Islet of Langerhans (tissue), 1 donor: ENCODE data around the gene TBC1D3B.
"Not testable (repeated sequence)": the region's sequence is repeated elsewhere in the genome, so short reads cannot be mapped to it uniquely, and the experiment has no call there.

Experiments used
- FAIRE-seq: peaks from one replicate; lab custom pipeline; 2011; peaks lifted over from hg19 to GRCh38; lab: Jason Lieb, UNC

The TBC1D3B gene

GRCh38 chr17:36181446-36182175 lies 5.2 kb upstream of the TBC1D3B start:
- not testable (repeated sequence) for FAIRE-seq

DNA sequence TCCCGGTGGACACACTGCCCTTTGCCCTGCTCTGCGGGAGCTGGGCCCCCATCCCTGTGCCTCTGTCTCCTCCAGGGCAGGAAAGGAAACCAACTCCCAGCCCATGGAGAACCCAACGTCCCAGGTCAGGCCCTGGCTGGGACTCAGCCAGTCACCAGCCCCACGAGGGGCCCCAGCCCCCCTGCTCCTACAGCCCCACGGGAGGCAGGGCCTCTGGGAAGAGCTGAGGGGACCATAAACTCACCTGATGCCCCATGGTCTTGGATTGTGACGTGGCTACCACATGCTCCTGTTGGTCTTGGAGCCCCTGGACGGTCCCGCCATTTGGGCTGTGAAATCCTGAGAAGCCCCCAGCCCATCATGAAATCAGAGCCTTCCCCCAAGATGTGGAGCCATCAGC lies 7.6 kb downstream of the TBC1D3B start:
- FAIRE-seq = not testable (repeated sequence)

- FAIRE-seq = no peak
Observed at GRCh38 chr17:36153895-36154610, 22.4 kb downstream of the TBC1D3B start.

GRCh38 chr17:36152639-36153120 lies 23.8 kb downstream of the TBC1D3B start:
- no peak for FAIRE-seq

- FAIRE-seq = no peak
Observed at GRCh38 chr17:36151891-36152638, 24.4 kb downstream of the TBC1D3B start.

- FAIRE-seq = no peak
Observed at GRCh38 chr17:36149296-36149820, 27.1 kb downstream of the TBC1D3B start.

DNA sequence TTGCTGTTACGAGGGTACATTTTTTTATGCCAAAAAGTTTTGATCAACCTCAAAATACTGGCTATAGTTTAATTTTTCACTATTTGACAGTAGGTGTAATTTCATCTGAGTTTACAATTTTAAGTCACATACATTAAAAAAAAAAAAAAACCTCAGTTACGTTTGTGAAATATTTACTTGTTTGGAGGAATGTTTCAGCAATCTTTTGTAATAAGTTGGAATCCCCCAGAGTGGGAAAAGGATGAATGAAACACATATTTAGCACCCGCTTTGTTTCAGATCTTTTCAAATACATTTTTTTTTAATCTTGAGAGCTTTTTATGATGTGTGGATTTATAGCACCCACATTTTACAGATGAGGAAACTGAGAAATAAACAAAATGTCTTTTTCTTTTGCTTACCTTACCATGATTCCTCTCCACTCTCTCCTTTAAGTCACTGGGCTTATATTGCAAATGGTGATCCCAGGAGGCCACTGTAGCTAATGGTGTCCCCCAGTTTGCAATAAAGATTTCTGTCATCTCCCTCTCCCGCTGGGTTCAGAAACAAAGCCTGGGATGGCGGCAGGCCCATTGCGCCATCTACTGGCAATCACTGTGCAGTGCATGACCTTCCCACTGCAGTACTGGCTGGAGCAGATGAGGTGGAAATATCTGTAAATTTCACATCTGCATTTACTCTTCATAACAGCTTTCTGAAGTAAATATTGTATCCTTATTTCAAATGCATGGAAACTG lies 27.7 kb downstream of the TBC1D3B start:
- FAIRE-seq = no peak

GRCh38 chr17:36147601-36148000 lies 28.8 kb downstream of the TBC1D3B start:
- no peak for FAIRE-seq

DNA sequence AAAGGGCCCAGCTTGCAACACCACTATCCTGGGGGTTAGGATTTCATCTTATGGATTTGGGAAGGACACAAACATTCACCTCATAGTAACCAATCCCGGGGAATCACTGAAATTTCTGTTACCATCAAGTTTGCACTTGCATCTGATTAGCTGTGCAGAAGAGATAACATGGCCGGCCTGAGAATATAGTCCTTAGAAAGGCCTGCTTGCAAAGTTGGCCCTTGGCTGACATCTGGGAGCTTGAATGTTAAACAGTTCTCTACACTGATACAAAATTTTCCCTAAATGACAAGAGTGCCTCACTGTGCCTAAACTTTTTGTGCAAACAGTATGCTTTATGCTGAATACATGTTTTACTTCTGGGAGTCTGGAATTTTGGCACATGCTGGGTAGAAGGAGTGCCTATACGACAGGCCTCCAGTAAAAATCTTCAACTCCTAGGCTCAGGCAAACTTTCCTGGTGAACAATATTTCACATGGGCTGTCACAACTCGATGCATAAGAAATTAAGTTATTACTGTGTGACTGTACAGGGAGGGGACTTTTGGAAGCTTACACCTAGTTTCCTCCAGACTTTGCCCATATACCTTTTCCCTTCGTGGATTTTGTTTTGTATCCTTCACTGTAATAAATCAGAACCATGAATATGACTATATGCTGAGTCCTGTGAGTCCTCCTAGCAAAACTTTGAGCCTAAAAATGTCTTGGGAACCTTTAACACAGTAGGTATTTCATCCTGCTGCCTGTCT lies 31.3 kb downstream of the TBC1D3B start:
- FAIRE-seq = no peak

DNA sequence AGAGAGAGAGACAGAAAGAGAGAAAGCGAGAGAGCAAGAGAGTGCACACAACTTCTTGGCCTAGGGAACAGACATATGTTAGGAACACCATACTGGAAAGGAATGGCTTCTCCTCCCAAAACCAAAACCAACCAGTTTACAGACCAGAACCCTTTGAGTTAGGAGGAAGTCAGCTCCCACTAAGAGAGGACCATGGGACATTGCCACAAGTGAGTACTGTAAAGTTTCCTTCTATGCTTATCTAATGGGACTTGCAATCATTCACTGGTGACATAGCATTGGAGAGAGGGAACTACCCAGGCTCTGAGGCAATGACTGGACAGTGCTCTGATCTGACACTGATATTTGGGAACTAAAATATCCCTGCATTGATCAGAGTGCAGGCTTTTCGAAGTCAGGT lies 32.4 kb downstream of the TBC1D3B start:
- FAIRE-seq = no peak

DNA sequence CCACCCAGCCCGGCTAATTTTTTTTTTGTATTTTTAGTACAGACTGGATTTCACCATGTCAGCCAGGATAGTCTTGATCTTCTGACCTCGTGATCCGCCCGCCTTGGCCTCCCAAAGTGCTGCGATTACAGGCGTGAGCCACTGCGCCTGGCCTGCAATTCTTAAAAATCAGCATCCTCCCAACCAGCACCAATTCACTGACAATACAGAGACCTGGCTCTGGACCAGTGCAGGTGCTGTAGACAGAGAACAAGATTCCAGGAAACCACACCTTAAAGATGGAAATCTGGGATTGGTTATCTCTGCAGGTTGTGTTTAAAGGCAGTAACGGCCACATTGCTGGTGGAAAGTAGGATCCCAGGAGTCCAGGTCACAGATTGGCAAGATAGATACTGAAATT lies 33.6 kb downstream of the TBC1D3B start:
- no peak for FAIRE-seq

DNA sequence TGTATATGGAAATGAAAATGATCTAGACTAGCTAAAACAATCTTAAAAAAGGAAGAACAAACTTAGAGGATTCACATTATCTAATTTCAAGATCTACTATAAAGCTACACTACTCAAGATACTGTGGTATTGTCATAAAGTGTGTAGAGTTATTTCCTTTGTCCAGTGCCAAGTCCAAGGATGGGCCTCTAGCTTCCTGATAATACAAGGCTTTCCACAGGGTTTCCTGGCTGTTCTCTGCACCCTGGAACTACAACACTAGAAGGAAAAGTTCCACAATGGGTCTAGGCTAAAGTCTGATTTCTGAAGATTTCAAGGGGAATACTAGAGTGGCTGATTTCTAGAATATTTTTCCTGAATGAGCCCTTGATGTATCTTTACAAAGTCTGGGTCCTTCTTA lies 34.2 kb downstream of the TBC1D3B start:
- no peak for FAIRE-seq

DNA sequence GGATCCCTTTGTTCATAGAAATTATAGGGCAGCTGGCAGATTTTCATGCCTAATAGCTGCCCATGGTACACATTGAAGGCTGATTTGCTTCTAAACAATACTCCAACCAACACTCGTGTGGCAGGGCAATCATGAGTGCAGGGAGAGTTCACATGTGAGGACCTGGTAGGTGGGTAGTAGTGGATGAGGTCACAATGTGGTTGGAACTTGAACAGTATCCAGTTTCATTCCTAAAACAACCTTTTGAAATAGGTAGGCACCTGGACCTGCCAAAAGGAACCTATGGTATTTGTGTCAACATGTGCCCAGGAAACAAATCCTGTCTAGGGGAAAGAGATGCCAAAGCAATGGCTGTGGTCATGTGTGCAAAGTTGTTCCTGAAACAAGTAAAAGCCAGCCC lies 40.0 kb downstream of the TBC1D3B start:
- no peak for FAIRE-seq

DNA sequence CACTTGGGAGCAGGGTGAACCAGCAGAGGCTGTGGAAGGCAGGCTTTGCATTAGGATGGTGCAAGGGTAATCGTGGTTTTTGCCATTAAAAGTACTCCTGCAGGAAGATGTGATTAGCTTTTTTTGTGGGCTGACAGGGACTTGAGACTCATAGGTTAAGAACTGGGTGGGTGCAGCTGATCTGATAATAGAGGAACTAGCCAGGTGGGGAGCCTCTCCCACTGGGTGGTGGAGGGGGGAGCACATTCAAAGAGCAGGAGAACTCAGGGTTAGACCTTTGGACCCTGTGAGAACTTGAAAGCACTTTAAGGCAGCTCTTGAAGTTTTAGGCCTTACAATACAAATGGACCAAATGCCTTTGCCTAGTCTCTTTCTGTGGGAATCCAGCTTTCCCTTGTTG lies 40.4 kb downstream of the TBC1D3B start:
- FAIRE-seq = no peak

- no peak for FAIRE-seq
Observed at GRCh38 chr17:36135465-36135864, 41.0 kb downstream of the TBC1D3B start.

GRCh38 chr17:36133602-36134236 lies 42.7 kb downstream of the TBC1D3B start:
- no peak for FAIRE-seq

DNA sequence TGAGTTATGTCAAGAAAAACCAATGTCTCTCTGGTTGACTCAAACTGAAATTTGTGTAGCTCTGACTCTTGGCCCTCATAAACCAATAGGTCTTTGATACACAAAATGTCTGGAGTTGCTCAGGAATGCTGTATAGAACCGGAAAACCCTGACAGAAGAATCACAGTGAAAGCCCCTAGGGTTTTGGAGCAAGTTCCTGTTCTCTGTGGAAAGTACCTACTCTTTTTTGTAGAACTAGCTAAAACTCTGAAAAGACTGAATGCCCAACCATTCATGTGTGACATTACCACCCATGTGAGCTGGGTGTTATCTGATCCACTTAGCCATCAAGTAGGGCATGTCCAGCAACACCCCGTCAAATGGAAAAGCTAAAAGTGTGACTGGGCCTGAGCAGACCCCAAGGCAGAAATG lies 44.0 kb downstream of the TBC1D3B start:
- FAIRE-seq = no peak

DNA sequence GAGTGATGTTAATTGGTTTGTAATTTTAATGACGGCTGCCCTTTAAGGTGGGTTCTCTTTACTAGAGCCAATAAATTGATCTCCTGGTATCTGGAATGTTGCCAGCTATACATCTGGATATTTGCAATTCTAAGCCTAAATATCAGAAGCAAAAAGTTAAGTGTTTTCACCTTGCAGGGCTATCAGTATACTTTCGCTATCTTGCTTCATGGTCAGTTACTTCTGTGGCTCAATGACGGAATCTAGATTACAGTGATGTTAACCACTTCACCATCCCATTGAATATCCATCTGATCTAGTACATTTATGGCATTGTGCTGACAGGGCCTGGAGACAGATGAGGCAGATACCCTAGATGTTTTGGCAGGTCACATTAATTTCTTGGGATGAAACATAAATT lies 44.5 kb downstream of the TBC1D3B start:
- FAIRE-seq = no peak

DNA sequence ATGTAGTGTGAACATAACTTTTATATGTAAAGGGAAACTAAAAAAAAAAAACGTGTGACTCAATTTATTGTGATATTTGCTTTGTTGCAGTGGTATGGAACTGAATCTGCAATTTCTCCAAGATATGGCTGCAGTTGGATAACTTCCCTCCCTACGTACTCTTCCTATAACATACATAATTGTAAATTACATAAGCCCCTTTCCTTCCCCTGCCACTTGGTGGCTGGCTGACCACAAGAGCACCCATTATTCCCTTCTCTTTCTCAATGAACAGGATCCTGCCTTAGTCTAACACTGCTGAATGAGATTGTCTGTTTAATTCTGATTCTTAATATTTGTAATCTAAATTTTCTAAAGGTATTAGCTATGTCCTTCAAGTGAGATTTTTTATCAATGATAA lies 45.0 kb downstream of the TBC1D3B start:
- FAIRE-seq = no peak

- no peak for FAIRE-seq
Observed at GRCh38 chr17:36130346-36130745, 46.1 kb downstream of the TBC1D3B start.

DNA sequence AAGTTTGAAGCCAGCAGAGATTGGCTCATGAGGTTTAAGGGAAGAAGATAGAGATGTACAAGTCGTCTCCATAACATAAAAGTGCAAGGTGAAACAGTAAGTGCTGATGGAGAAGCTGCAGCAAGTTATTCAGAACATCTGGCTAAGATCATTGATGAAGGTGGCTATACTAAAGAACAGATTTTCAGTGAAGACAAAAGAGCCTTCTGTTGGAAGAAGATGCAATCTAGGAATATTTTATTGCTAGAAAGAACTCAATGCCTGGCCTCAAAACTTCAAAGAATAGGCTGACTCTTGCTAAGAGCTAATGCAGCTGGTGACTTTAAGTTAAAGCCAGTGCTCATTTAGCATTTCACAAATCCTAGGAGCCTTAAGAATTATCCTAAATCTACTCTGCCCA lies 46.8 kb downstream of the TBC1D3B start:
- FAIRE-seq = no peak
